Immature natural killer cell (primary cell): ENCODE data around the gene PIEZO1. TPM values are rescaled to one million over a fixed set of nuclear protein-coding genes. Genes with fewer than 3 reads are reported as not detected.

Experiments used
- DNase-seq, 3 donors: peaks; one replicate each; pipeline ENCODE4 v3.0.0; 2022; ENCODE audit warnings: mixed read lengths in 1 of 3
- H3K27ac Mint-ChIP-seq, 6 donors: one replicate each; pipeline ENCODE4 v1.8.0; 2020; ENCODE audit warnings: mixed read lengths in 6 of 6, mild to moderate bottlenecking in 5 of 6, inconsistent platforms in 4 of 6, moderate library complexity in 3 of 6
- H3K27me3 Mint-ChIP-seq, 3 donors: one replicate each; pipeline ENCODE4 v1.8.0; 2020 to 2021; ENCODE audit warnings: low read depth in 3 of 3, mild to moderate bottlenecking in 3 of 3, mixed read lengths in 3 of 3, moderate library complexity in 3 of 3, inconsistent platforms in 1 of 3
- H3K36me3 Mint-ChIP-seq, 3 donors: one replicate each; pipeline ENCODE4 v1.8.0; 2020; ENCODE audit warnings: mixed read lengths in 3 of 3, inconsistent platforms in 2 of 3, mild to moderate bottlenecking in 2 of 3
- H3K4me1 Mint-ChIP-seq, 2 donors: one replicate each; pipeline ENCODE4 v1.8.0; 2020; ENCODE audit warnings: inconsistent platforms in 2 of 2, mild to moderate bottlenecking in 2 of 2, mixed read lengths in 2 of 2, moderate library complexity in 1 of 2
- H3K4me3 Mint-ChIP-seq, 5 donors: one replicate each; pipeline ENCODE4 v1.8.0; 2020; ENCODE audit warnings: mild to moderate bottlenecking in 5 of 5, mixed read lengths in 5 of 5, inconsistent platforms in 3 of 5, moderate library complexity in 3 of 5
- H3K9me3 Mint-ChIP-seq, 6 donors: one replicate each; pipeline ENCODE4 v1.8.0; 2020; ENCODE audit warnings: mild to moderate bottlenecking in 6 of 6, mixed read lengths in 6 of 6, inconsistent platforms in 4 of 6, moderate library complexity in 3 of 6
- polyA plus RNA-seq, 3 donors: library from polyadenylated mRNA; unstranded; fragments of 300-500 nt; fragmentation: Illumina TruSeq; gene quantifications; one replicate each; pipeline ENCODE4 v1.2.3, GENCODE V29; 2021

The PIEZO1 gene
- polyA plus RNA-seq, 3 donors from 2014 or later = 5.2 to 41.2 (median 13.1) TPM

GRCh38 chr16:88766975-88767374 is 18.0 kb downstream of the PIEZO1 start:
- H3K27ac Mint-ChIP-seq = peak overlapping the region in 4 of 6 donors; percentile 30 to 90 (median 61)
- peaks cover 49 to 51% of the 10 kb centered on the region in 2 donors for H3K4me1 Mint-ChIP-seq
- H3K4me3 Mint-ChIP-seq = peak overlapping the region in 2 of 5 donors; percentile 49 to 60
- H3K9me3 Mint-ChIP-seq = no peaks in the 10 kb centered on the region
- H3K36me3 Mint-ChIP-seq = no peaks in the 10 kb centered on the region
- H3K27me3 Mint-ChIP-seq = peaks cover 0 to 9% (median 6%) of the 10 kb centered on the region in 3 donors
- no peak for DNase-seq

- Mint-ChIP-seq H3K27ac (no peak overlapping the region), H3K4me1 (peaks cover 37 to 39% of the 10 kb centered on the region in 2 donors), H3K36me3 (no peaks in the 10 kb centered on the region), H3K27me3 (peaks cover 0 to 6% (median 6%) of the 10 kb centered on the region in 3 donors), H3K4me3 (no peak overlapping the region), H3K9me3 (no peaks in the 10 kb centered on the region)
- no peak for DNase-seq
Observed at GRCh38 chr16:88764913-88765349, 20.1 kb downstream of the PIEZO1 start.

GRCh38 chr16:88764080-88764479 is 20.9 kb downstream of the PIEZO1 start:
- peaks cover 0 to under 1% (median 0%) of the 10 kb centered on the region in 3 donors for H3K36me3 Mint-ChIP-seq
- peaks cover 30 to 32% of the 10 kb centered on the region in 2 donors for H3K4me1 Mint-ChIP-seq
- H3K4me3 Mint-ChIP-seq = no peak overlapping the region
- no peak for DNase-seq
- no peak overlapping the region for H3K27ac Mint-ChIP-seq
- H3K9me3 Mint-ChIP-seq = no peaks in the 10 kb centered on the region
- peaks cover 0 to 6% (median 6%) of the 10 kb centered on the region in 3 donors for H3K27me3 Mint-ChIP-seq

GRCh38 chr16:88763502-88764053 is 21.4 kb downstream of the PIEZO1 start:
- peak overlapping the region in 1 of 5 donors; percentile 12 for H3K4me3 Mint-ChIP-seq
- H3K9me3 Mint-ChIP-seq = no peaks in the 10 kb centered on the region
- DNase-seq = no peak
- peaks cover 31 to 33% of the 10 kb centered on the region in 2 donors for H3K4me1 Mint-ChIP-seq
- H3K27me3 Mint-ChIP-seq = peaks cover 0 to 6% (median 6%) of the 10 kb centered on the region in 3 donors
- peak overlapping the region in 4 of 6 donors; percentile 39 to 67 (median 50) for H3K27ac Mint-ChIP-seq
- H3K36me3 Mint-ChIP-seq = peaks cover 0 to 5% (median 2%) of the 10 kb centered on the region in 3 donors

GRCh38 chr16:88762941-88763340 is 22.1 kb downstream of the PIEZO1 start:
- Mint-ChIP-seq H3K4me3 (no peak overlapping the region), H3K4me1 (peaks cover 37 to 38% of the 10 kb centered on the region in 2 donors), H3K27ac (no peak overlapping the region)

GRCh38 chr16:88762258-88762870 is 22.7 kb downstream of the PIEZO1 start:
- H3K36me3 Mint-ChIP-seq = peaks cover 0 to 5% (median 3%) of the 10 kb centered on the region in 3 donors
- peaks cover 0 to 8% (median 6%) of the 10 kb centered on the region in 3 donors for H3K27me3 Mint-ChIP-seq
- DNase-seq = no peak
- no peaks in the 10 kb centered on the region for H3K9me3 Mint-ChIP-seq
- H3K4me1 Mint-ChIP-seq = peaks cover 35 to 36% of the 10 kb centered on the region in 2 donors
- no peak overlapping the region for H3K27ac Mint-ChIP-seq
- no peak overlapping the region for H3K4me3 Mint-ChIP-seq

More at GRCh38 chr16:88762941-88763340, 22.1 kb downstream of the PIEZO1 start:
- no peak for DNase-seq
- H3K36me3 Mint-ChIP-seq = peaks cover 0 to 5% (median 3%) of the 10 kb centered on the region in 3 donors
- no peaks in the 10 kb centered on the region for H3K9me3 Mint-ChIP-seq
- peaks cover 0 to 8% (median 6%) of the 10 kb centered on the region in 3 donors for H3K27me3 Mint-ChIP-seq

- H3K4me1 Mint-ChIP-seq = peaks cover 30 to 34% of the 10 kb centered on the region in 2 donors
- DNase-seq = no peak
- peaks cover 0 to 8% (median 6%) of the 10 kb centered on the region in 3 donors for H3K27me3 Mint-ChIP-seq
- no peak overlapping the region for H3K4me3 Mint-ChIP-seq
- H3K36me3 Mint-ChIP-seq = peaks cover 0 to 5% (median 3%) of the 10 kb centered on the region in 3 donors
- H3K9me3 Mint-ChIP-seq = no peaks in the 10 kb centered on the region
- no peak overlapping the region for H3K27ac Mint-ChIP-seq
Observed at GRCh38 chr16:88761830-88762229, 23.2 kb downstream of the PIEZO1 start.

GRCh38 chr16:88761143-88761534 is 23.9 kb downstream of the PIEZO1 start:
- Mint-ChIP-seq H3K27ac (peak overlapping the region in 1 of 6 donors; percentile 17), H3K36me3 (peaks cover 0 to 5% (median 3%) of the 10 kb centered on the region in 3 donors), H3K4me3 (no peak overlapping the region), H3K9me3 (no peaks in the 10 kb centered on the region), H3K27me3 (peaks cover 0 to 7% (median 5%) of the 10 kb centered on the region in 3 donors), H3K4me1 (peaks cover 27 to 33% of the 10 kb centered on the region in 2 donors)
- no peak for DNase-seq

- Mint-ChIP-seq H3K4me3 (no peak overlapping the region), H3K27me3 (peaks cover 0 to 4% (median 0%) of the 10 kb centered on the region in 3 donors), H3K36me3 (peaks cover 0 to 5% (median 3%) of the 10 kb centered on the region in 3 donors), H3K4me1 (peaks cover 21 to 28% of the 10 kb centered on the region in 2 donors), H3K27ac (no peak overlapping the region), H3K9me3 (no peaks in the 10 kb centered on the region)
- no peak for DNase-seq
Observed at GRCh38 chr16:88760424-88761142, 24.4 kb downstream of the PIEZO1 start.

- Mint-ChIP-seq H3K36me3 (peaks cover 0 to 5% (median 3%) of the 10 kb centered on the region in 3 donors), H3K27me3 (peaks cover 0 to 4% (median 0%) of the 10 kb centered on the region in 3 donors), H3K4me3 (no peak overlapping the region), H3K27ac (no peak overlapping the region), H3K4me1 (peaks cover 16 to 25% of the 10 kb centered on the region in 2 donors), H3K9me3 (no peaks in the 10 kb centered on the region)
- no peak for DNase-seq
Observed at GRCh38 chr16:88759976-88760350, 25.1 kb downstream of the PIEZO1 start.

GRCh38 chr16:88759245-88759975 is 25.6 kb downstream of the PIEZO1 start:
- Mint-ChIP-seq H3K4me3 (no peak overlapping the region), H3K36me3 (peaks cover 0 to 5% (median 3%) of the 10 kb centered on the region in 3 donors), H3K9me3 (no peaks in the 10 kb centered on the region), H3K27ac (no peak overlapping the region), H3K4me1 (peaks cover 16 to 24% of the 10 kb centered on the region in 2 donors), H3K27me3 (peaks cover 0 to 4% (median 0%) of the 10 kb centered on the region in 3 donors)
- no peak for DNase-seq

- DNase-seq = no peak
- peaks cover 16 to 24% of the 10 kb centered on the region in 2 donors for H3K4me1 Mint-ChIP-seq
- H3K36me3 Mint-ChIP-seq = peaks cover 0 to 5% (median 3%) of the 10 kb centered on the region in 3 donors
- no peaks in the 10 kb centered on the region for H3K9me3 Mint-ChIP-seq
- peak overlapping the region in 2 of 6 donors; percentile 20 to 35 for H3K27ac Mint-ChIP-seq
- peaks cover 0 to 2% (median 0%) of the 10 kb centered on the region in 3 donors for H3K27me3 Mint-ChIP-seq
- H3K4me3 Mint-ChIP-seq = no peak overlapping the region
Observed at GRCh38 chr16:88758944-88759244, 26.1 kb downstream of the PIEZO1 start.

- Mint-ChIP-seq H3K4me3 (no peak overlapping the region), H3K36me3 (peaks cover 0 to 5% (median 3%) of the 10 kb centered on the region in 3 donors), H3K27me3 (peaks cover 0 to 4% (median 2%) of the 10 kb centered on the region in 3 donors), H3K9me3 (no peaks in the 10 kb centered on the region), H3K27ac (peak overlapping the region in 3 of 6 donors; percentile 20 to 66 (median 35)), H3K4me1 (peaks cover 19 to 25% of the 10 kb centered on the region in 2 donors)
- DNase-seq = no peak
Observed at GRCh38 chr16:88758227-88758943, 26.6 kb downstream of the PIEZO1 start.
